SK-MEL-5 (cell line): Measurements from ENCODE around the gene CACNA2D3. TPM values are rescaled to one million over a fixed set of nuclear protein-coding genes. Genes with fewer than 3 reads are reported as not detected.

ENCODE experiments used
- DNase-seq: peaks from one replicate; pipeline ENCODE4 v3.0.0-alpha.2; 2016; ENCODE audit warnings: low read depth, low spot score
- in situ Hi-C: cut with HindIII; loops from 2 replicates; pipeline ENCODE4 v1.10.0; 2016; ENCODE audit warnings: low sequenced_read_pairs, high pct_unique_total_duplicates, low pct_unique_long_range_greater_than_20kb
- total RNA-seq: library from RNA; depleted of rRNA; stranded (reverse); fragments of >200 nt; shearing (Covaris generic); gene quantifications from 2 replicates; pipeline ENCODE4 v1.2.3, GENCODE V29; 2014

The CACNA2D3 gene
- total RNA-seq, 1 experiment from 2014 or later: not detected

- no peak for DNase-seq
- in situ Hi-C loops: no loop called here
These were observed 69.7 kb downstream of the CACNA2D3 start for GRCh38 chr3:54192026-54192425.

- in situ Hi-C loops: no loop called here
- DNase-seq: no peak
These were observed 70.7 kb downstream of the CACNA2D3 start for GRCh38 chr3:54193093-54193492.

- in situ Hi-C loops: no loop called here
These were observed 74.1 kb downstream of the CACNA2D3 start for GRCh38 chr3:54196360-54196991.

GRCh38 chr3:54197509-54197908, 75.2 kb downstream of the CACNA2D3 start:
- in situ Hi-C loops: no loop called here
- DNase-seq: no peak

More at GRCh38 chr3:54196360-54196991, 74.1 kb downstream of the CACNA2D3 start:
- no peak for DNase-seq

- in situ Hi-C loops: no loop called here
- DNase-seq: no peak
These were observed 76.2 kb downstream of the CACNA2D3 start for GRCh38 chr3:54198556-54198955.

GRCh38 chr3:54202054-54202453, 79.7 kb downstream of the CACNA2D3 start:
- in situ Hi-C loops: no loop called here
- DNase-seq: no peak

- in situ Hi-C loops: no loop called here
- no peak for DNase-seq
These were observed 80.4 kb downstream of the CACNA2D3 start for GRCh38 chr3:54202651-54203248.

GRCh38 chr3:54206874-54207273, 84.5 kb downstream of the CACNA2D3 start:
- DNase-seq: peak; percentile 44
- in situ Hi-C loops: no loop called here

GRCh38 chr3:54211097-54211496, 88.7 kb downstream of the CACNA2D3 start:
- no peak for DNase-seq
- in situ Hi-C loops: no loop called here

GRCh38 chr3:54212723-54213122, 90.4 kb downstream of the CACNA2D3 start:
- DNase-seq: no peak
- in situ Hi-C loops: no loop called here

- in situ Hi-C loops: no loop called here
- peak; percentile 5 for DNase-seq
These were observed 91.6 kb downstream of the CACNA2D3 start for GRCh38 chr3:54213907-54214306.

- in situ Hi-C loops: no loop called here
These were observed 92.5 kb downstream of the CACNA2D3 start for GRCh38 chr3:54214845-54215244.

GRCh38 chr3:54215521-54215920, 93.2 kb downstream of the CACNA2D3 start:
- DNase-seq: no peak
- in situ Hi-C loops: no loop called here

More at GRCh38 chr3:54214845-54215244, 92.5 kb downstream of the CACNA2D3 start:
- DNase-seq: no peak

- in situ Hi-C loops: no loop called here
- no peak for DNase-seq
These were observed 95.5 kb downstream of the CACNA2D3 start for GRCh38 chr3:54217828-54218227.

GRCh38 chr3:54222316-54222715, 100.0 kb downstream of the CACNA2D3 start:
- no peak for DNase-seq
- in situ Hi-C loops: no loop called here

GRCh38 chr3:54223063-54223462, 100.7 kb downstream of the CACNA2D3 start:
- in situ Hi-C loops: no loop called here

GRCh38 chr3:54225841-54226528, 103.6 kb downstream of the CACNA2D3 start:
- DNase-seq: no peak
- in situ Hi-C loops: no loop called here

More at GRCh38 chr3:54223063-54223462, 100.7 kb downstream of the CACNA2D3 start:
- DNase-seq: no peak

GRCh38 chr3:54228806-54229205, 106.5 kb downstream of the CACNA2D3 start:
- peak; percentile 71 for DNase-seq
- in situ Hi-C loops: no loop called here

GRCh38 chr3:54232618-54233017, 110.3 kb downstream of the CACNA2D3 start:
- in situ Hi-C loops: no loop called here
- no peak for DNase-seq
